Adrenal gland (tissue), 12 donors: ENCODE results near the gene GTSE1. TPM values are rescaled to one million over a fixed set of nuclear protein-coding genes. Genes with fewer than 3 reads are reported as not detected.

Experiments used
- DNase-seq, 7 donors: peaks; one replicate each; pipeline ENCODE4 v3.0.0-alpha.2; 2019 to 2020
- H3K27ac ChIP-seq, 5 donors: fragments of 200-600 bp; sonication (generic) in 4 of 5; 1 replicate in 3 of 5; 2 replicates in 2 of 5; pipeline versions ENCODE4 v1.5.1 to v1.8.0; 2016 to 2020; ENCODE audit warnings: mild to moderate bottlenecking in 1 of 5
- H3K27me3 ChIP-seq: fragments of 200-600 bp; 2 replicates; pipeline ENCODE4 v1.8.0; 2021
- H3K36me3 ChIP-seq, 2 donors: fragments of 200-600 bp; replicated peaks in 1 of 2; 1 replicate in 1 of 2; 2 replicates in 1 of 2; pipeline versions ENCODE4 v1.5.1 to v1.8.0; 2018 to 2022
- H3K4me1 ChIP-seq, 2 donors: fragments of 200-600 bp; replicated peaks in 1 of 2; 1 replicate in 1 of 2; 2 replicates in 1 of 2; pipeline versions ENCODE4 v1.5.1 to v1.8.0; 2018 to 2021
- H3K4me3 ChIP-seq, 4 donors: fragments of 200-600 bp; sonication (generic) in 3 of 4; one replicate each; pipeline ENCODE4 v1.5.1; 2016 to 2018
- H3K9me3 ChIP-seq, 3 donors: fragments of 200-600 bp; sonication (generic) in 1 of 3; replicated peaks in 1 of 3; 1 replicate in 2 of 3; 2 replicates in 1 of 3; pipeline versions ENCODE4 v1.5.1 to v1.8.0; 2016 to 2021
- CTCF ChIP-seq, 6 experiments: fragments of 450-650 bp in 4 of 6; fragments of 200-600 bp in 2 of 6; sonication (generic) in 1 of 6; IDR thresholded peaks; 1 replicate in 5 of 6; 2 replicates in 1 of 6; pipeline versions ENCODE4 v1.5.1 to v1.8.0; 2016 to 2021; ENCODE audit warnings: antibody characterized with exemption in 6 of 6, mild to moderate bottlenecking in 2 of 6, moderate library complexity in 1 of 6
- POLR2A ChIP-seq, 2 donors: fragments of 450-650 bp; IDR thresholded peaks; one replicate each; pipeline ENCODE4 v1.6.1; 2017; ENCODE audit warnings: antibody characterized with exemption in 2 of 2, mild to moderate bottlenecking in 2 of 2, moderate library complexity in 1 of 2
- WGBS, 4 donors: extraction: QIAGEN DNeasy Blood & Tissue Kit in 2 of 4; methylation state at CpG; one replicate each; pipeline versions ENCODE4 v1.1.5 to v1.1.7; 2013 to 2017; 5-methylcytosine and 5-hydroxymethylcytosine counted together
- intact Hi-C, 2 donors: fragments of 100-400 bp; cut with DNase I; formaldehyde crosslinking; loops; one replicate each; pipeline versions ENCODE4 v1.14.1 to v1.15.0; 2022 to 2023
- polyA plus RNA-seq, 3 donors: library from polyadenylated mRNA; stranded (reverse); fragments of 200-250 nt in 2 of 3; fragments of 350-450 nt in 1 of 3; fragmentation: Illumina TruSeq in 1 of 3; extraction: RNeasy Lipid Tissue Mini Kit (QIAGEN cat#74804) in 1 of 3; gene quantifications; one replicate each; pipeline ENCODE4 v1.2.3, GENCODE V29; 2013 to 2014
- total RNA-seq, 9 donors: library from RNA; depleted of rRNA in 4 of 9; stranded (reverse); fragments of >200 nt in 4 of 9; fragments of 120-200 nt in 1 of 9; fragmentation: NEBNext Ultra II Directional in 1 of 9; extraction: Animal tissue kit (Norgen Biotek cat#: 25700) in 1 of 9; gene quantifications; one replicate each; pipeline versions ENCODE4 v1.1.0 to v1.2.4, GENCODE V29; 2013 to 2023
- donor health status: healthy with polysubstance abuse.
- donor health status: Bipolar disorder and iron deficiency.
- donor health status: DM: yes; HTN: yes; CAD: no.
- donor health status: DM: no; HTN: no; CAD: no.
- donor health status: DM: no; HTN: no; CAD: no.
- donor health status: DM: yes; HTN: yes; CAD: no.

GTSE1 gene
- total and polyA plus RNA-seq, 12 donors, result 0.06 to 5.7 (median 1.0) TPM

GRCh38 chr22:46336119-46337078 is 39.7 kb downstream of the GTSE1 start:
- Histone ChIP-seq H3K9me3 (no peaks in the 10 kb centered on the region), H3K4me1 (peaks cover 8 to 10% of the 10 kb centered on the region in 2 donors), H3K27me3 (no peaks in the 10 kb centered on the region), H3K27ac (peak overlapping the region in 4 of 5 donors; percentile 84 to 93 (median 86)), H3K4me3 (peak overlapping the region; percentile 28 to 74 (median 51)), H3K36me3 (peaks cover 0 to 31% of the 10 kb centered on the region in 2 donors)
- intact Hi-C loops, result no loop called here
- WGBS, 4 donors, result 8 to 14% (median 9%) methylated on average over 23 to 42 of the region's 42 CpGs
- TF ChIP-seq POLR2A (IDR thresholded peaks at IDR 0.05), result peak in 1 of 2 donors; percentile 32
- no peak for TF ChIP-seq CTCF (IDR thresholded peaks at IDR 0.05)
- DNase-seq, result peak in 3 of 7 donors; percentile 43 to 68 (median 45)

GRCh38 chr22:46337870-46338269 is 41.2 kb downstream of the GTSE1 start:
- Histone ChIP-seq H3K4me3 (no peak overlapping the region), H3K9me3 (no peaks in the 10 kb centered on the region), H3K36me3 (peaks cover 0 to 44% of the 10 kb centered on the region in 2 donors), H3K27ac (no peak overlapping the region), H3K4me1 (peaks cover 8 to 10% of the 10 kb centered on the region in 2 donors), H3K27me3 (no peaks in the 10 kb centered on the region)
- TF ChIP-seq POLR2A (IDR thresholded peaks at IDR 0.05), result no peak
- no peak for TF ChIP-seq CTCF (IDR thresholded peaks at IDR 0.05)
- 85 to 87% (median 86%) methylated on average over 6 to 9 of the region's 9 CpGs for WGBS, 4 donors
- intact Hi-C loops, result no loop called here
- DNase-seq, result no peak

GRCh38 chr22:46338636-46339035 is 42.0 kb downstream of the GTSE1 start:
- Histone ChIP-seq H3K27me3 (no peaks in the 10 kb centered on the region), H3K4me1 (peaks cover 8 to 10% of the 10 kb centered on the region in 2 donors), H3K9me3 (no peaks in the 10 kb centered on the region), H3K27ac (no peak overlapping the region), H3K4me3 (no peak overlapping the region), H3K36me3 (peaks cover 0 to 52% of the 10 kb centered on the region in 2 donors)
- intact Hi-C loops, result no loop called here
- no peak for TF ChIP-seq CTCF (IDR thresholded peaks at IDR 0.05)
- TF ChIP-seq POLR2A (IDR thresholded peaks at IDR 0.05), result no peak
- 78 to 88% (median 88%) methylated on average over 8 of the region's 8 CpGs for WGBS, 4 donors
- no peak for DNase-seq

GRCh38 chr22:46339956-46340355 is 43.3 kb downstream of the GTSE1 start:
- WGBS, 4 donors, result 93 to 96% (median 95%) methylated on average over 5 of the region's 5 CpGs
- Histone ChIP-seq H3K4me3 (no peak overlapping the region), H3K27ac (no peak overlapping the region), H3K9me3 (no peaks in the 10 kb centered on the region), H3K27me3 (no peaks in the 10 kb centered on the region), H3K36me3 (peaks cover 0 to 64% of the 10 kb centered on the region in 2 donors), H3K4me1 (peaks cover 8 to 10% of the 10 kb centered on the region in 2 donors)
- TF ChIP-seq POLR2A (IDR thresholded peaks at IDR 0.05) (no peak), CTCF (IDR thresholded peaks at IDR 0.05) (no peak)
- intact Hi-C loops, result no loop called here
- no peak for DNase-seq
